ENCODE data around the gene PEX6.
"Not testable (repeated sequence)": the region's sequence is repeated elsewhere in the genome, so short reads cannot be mapped to it uniquely, and the experiment has no call there.

PEX6 gene

GRCh38 chr6:43013843-43014433 is 35.0 kb upstream of the PEX6 start, which contains the start of the genes KLHDC3 and MEA1:
KLHDC3 (plus strand) TSS chr6:43014249; CDS start chr6:43017193, 2,944 bp downstream.
MEA1 (minus strand) TSS chr6:43013946; CDS start chr6:43013813, 133 bp downstream.
- TF ChIP-seq POLR2AphosphoS5 (IDR thresholded peaks at IDR 0.05; ENCODE audit: low read depth, low read length), result no peak
- TF ChIP-seq TAF1 (IDR thresholded peaks at IDR 0.05; ENCODE audit: borderline replicate concordance, low read depth, low read length), result no peak
- no peak for TF ChIP-seq POLR2A (IDR thresholded peaks at IDR 0.05; ENCODE audit: low read depth, low read length)
- DNase-seq (ENCODE audit: insufficient read length), result peak; percentile 96
- peak; percentile 100 for FAIRE-seq

DNA sequence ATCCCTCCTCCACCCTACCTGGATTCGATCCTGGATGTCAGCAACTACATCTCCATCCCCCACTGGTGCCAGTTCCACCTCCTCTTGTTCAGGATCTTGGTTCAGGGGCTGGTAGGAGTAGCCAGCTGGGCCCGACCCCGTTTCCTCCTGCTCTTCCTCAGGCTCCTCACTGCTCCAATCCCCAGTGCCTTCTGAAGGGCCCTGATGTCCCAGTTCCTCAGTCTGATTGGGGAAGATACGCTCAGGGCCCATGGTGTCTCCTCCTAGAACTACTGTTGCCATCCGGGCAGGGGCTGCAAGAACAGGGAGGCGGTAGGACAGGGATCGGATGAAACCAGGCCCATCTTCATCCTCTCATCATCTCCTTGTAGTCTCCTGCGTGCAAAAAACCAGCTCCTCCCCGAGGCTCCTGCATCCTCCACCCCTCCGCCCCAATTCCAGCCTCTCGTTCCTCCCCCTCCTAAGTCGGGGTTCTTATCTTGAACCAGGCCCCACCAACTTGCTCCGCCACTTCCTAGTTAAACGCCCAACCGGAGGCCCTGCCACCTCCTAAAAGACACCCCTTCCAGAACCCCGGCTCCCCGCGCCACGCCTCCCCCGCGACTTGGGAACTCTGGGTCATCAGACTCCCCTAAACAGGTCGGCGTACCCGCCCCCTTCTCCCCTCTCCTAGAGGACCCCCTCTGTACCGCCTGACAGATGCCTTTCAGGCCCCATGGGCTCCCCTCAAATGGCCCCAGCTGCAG is 34.3 kb upstream of the PEX6 start:
- TF ChIP-seq TAF1 (IDR thresholded peaks at IDR 0.05; ENCODE audit: borderline replicate concordance, low read depth, low read length), result no peak
- no peak for TF ChIP-seq POLR2A (IDR thresholded peaks at IDR 0.05; ENCODE audit: low read depth, low read length)
- TF ChIP-seq POLR2AphosphoS5 (IDR thresholded peaks at IDR 0.05; ENCODE audit: low read depth, low read length), result 0 out of 2 replicates have a peak, but pooled peaks have one; percentile 8
- FAIRE-seq, result no peak
- DNase-seq (ENCODE audit: insufficient read length), result no peak

DNA sequence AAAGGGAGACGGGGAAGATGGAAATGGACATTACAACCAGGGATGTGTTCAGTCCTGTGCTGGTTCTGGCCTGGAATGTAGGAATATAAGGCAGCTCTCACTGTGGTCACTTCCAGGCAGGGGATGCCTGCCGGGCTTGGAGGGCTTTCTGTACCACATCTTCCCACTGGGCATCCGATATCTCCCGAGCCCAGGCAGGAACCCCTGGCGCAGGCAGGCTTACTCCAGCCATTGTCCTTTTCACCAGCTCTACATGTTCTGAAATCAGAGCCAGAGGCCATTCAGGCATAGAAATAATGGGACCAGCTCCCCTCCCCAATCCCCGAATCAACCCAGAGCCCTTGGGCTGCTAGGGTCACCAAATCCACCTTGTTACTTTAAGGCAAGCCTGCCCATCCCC is 33.4 kb upstream of the PEX6 start:
- DNase-seq (ENCODE audit: insufficient read length) (no peak), FAIRE-seq (no peak)
- TF ChIP-seq TAF1 (IDR thresholded peaks at IDR 0.05; ENCODE audit: borderline replicate concordance, low read depth, low read length) (no peak), POLR2A (IDR thresholded peaks at IDR 0.05; ENCODE audit: low read depth, low read length) (no peak), POLR2AphosphoS5 (IDR thresholded peaks at IDR 0.05; ENCODE audit: low read depth, low read length) (no peak)

- FAIRE-seq (no peak), DNase-seq (ENCODE audit: insufficient read length) (no peak)
- TF ChIP-seq TAF1 (IDR thresholded peaks at IDR 0.05; ENCODE audit: borderline replicate concordance, low read depth, low read length), result no peak
These were observed 32.2 kb upstream of the PEX6 start for GRCh38 chr6:43011207-43011606.

- DNase-seq (ENCODE audit: insufficient read length) (no peak), FAIRE-seq (no peak)
- TF ChIP-seq POLR2A (IDR thresholded peaks at IDR 0.05; ENCODE audit: low read depth, low read length) (no peak), POLR2AphosphoS5 (IDR thresholded peaks at IDR 0.05; ENCODE audit: low read depth, low read length) (no peak), TAF1 (IDR thresholded peaks at IDR 0.05; ENCODE audit: borderline replicate concordance, low read depth, low read length) (no peak)
These were observed 30.1 kb upstream of the PEX6 start for GRCh38 chr6:43009124-43009523.

- FAIRE-seq (no peak), DNase-seq (ENCODE audit: insufficient read length) (no peak)
- no peak for TF ChIP-seq POLR2AphosphoS5 (IDR thresholded peaks at IDR 0.05; ENCODE audit: low read depth, low read length)
- no peak for TF ChIP-seq TAF1 (IDR thresholded peaks at IDR 0.05; ENCODE audit: borderline replicate concordance, low read depth, low read length)
- no peak for TF ChIP-seq POLR2A (IDR thresholded peaks at IDR 0.05; ENCODE audit: low read depth, low read length)
These were observed 28.1 kb upstream of the PEX6 start for GRCh38 chr6:43007126-43007525.

DNA sequence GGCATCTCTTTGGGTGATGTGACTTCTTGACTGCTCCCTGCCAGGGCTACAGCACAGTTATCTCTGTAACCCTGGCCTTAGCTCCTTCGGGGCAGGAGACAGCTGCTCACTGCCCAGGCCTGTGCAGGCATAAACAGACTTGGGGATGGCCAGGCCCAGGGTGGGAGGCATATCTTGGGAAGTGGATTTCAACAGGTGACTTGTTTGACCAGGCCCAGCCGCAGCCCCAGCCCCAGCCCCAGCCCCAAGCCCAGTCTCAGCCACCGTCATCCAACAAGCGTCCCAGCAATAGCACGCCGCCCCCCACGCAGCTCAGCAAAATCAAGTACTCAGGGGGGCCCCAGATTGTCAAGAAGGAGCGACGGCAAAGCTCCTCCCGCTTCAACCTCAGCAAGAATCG is 27.3 kb upstream of the PEX6 start:
- TF ChIP-seq TAF1 (IDR thresholded peaks at IDR 0.05; ENCODE audit: borderline replicate concordance, low read depth, low read length) (no peak), POLR2AphosphoS5 (IDR thresholded peaks at IDR 0.05; ENCODE audit: low read depth, low read length) (no peak), POLR2A (IDR thresholded peaks at IDR 0.05; ENCODE audit: low read depth, low read length) (no peak)
- FAIRE-seq (no peak), DNase-seq (ENCODE audit: insufficient read length) (no peak)

DNA sequence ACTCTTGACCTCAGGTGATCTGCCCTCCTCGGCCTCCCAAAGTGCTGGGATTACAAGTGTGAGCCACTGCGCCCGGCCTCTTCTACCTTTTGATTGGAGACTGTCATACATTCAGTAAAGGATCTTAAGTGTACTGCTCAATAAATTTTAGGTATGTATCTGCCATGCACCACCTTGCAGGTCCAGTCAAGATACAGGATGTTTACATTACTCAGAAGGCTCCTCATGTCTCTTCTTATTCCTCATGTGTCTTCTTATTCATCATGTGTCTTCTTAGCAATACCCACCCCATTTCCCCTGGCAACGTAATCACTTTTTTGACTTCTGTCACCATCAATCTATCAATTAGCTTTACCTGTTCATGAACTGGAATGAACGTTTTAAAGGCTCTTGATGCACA is 26.9 kb upstream of the PEX6 start:
- DNase-seq (ENCODE audit: insufficient read length), result no peak
- FAIRE-seq, result no peak
- TF ChIP-seq TAF1 (IDR thresholded peaks at IDR 0.05; ENCODE audit: borderline replicate concordance, low read depth, low read length), result no peak
- no peak for TF ChIP-seq POLR2AphosphoS5 (IDR thresholded peaks at IDR 0.05; ENCODE audit: low read depth, low read length)
- no peak for TF ChIP-seq POLR2A (IDR thresholded peaks at IDR 0.05; ENCODE audit: low read depth, low read length)

DNA sequence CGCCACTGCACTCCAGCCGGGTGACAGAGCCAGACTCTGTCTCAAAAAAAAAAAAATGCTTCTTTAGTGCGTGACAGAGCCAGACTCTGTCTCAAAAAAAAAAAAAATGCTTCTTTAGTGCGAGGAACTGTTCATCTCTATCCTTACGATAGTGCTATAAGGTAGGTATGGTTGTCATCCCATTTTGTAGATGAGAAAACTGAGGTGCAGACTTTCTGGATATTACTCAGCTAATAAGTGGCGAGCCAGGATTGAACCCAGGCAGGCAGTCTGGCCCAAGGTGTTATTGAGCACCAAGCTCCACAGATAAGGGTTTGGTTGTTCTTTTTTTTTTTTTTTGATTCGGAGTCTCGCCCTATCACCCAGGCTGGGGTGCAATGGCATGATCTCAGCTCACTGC is 22.9 kb upstream of the PEX6 start:
- TF ChIP-seq TAF1 (IDR thresholded peaks at IDR 0.05; ENCODE audit: borderline replicate concordance, low read depth, low read length), result no peak
- no peak for TF ChIP-seq POLR2AphosphoS5 (IDR thresholded peaks at IDR 0.05; ENCODE audit: low read depth, low read length)
- no peak for TF ChIP-seq POLR2A (IDR thresholded peaks at IDR 0.05; ENCODE audit: low read depth, low read length)
- DNase-seq (ENCODE audit: insufficient read length) (no peak), FAIRE-seq (no peak)

- not testable (repeated sequence) for FAIRE-seq; DNase-seq (ENCODE audit: insufficient read length)
These were observed 19.2 kb upstream of the PEX6 start for GRCh38 chr6:42998205-42998604.

- FAIRE-seq, result no peak
- DNase-seq (ENCODE audit: insufficient read length), result no peak
- TF ChIP-seq TAF1 (IDR thresholded peaks at IDR 0.05; ENCODE audit: borderline replicate concordance, low read depth, low read length) (no peak), POLR2A (IDR thresholded peaks at IDR 0.05; ENCODE audit: low read depth, low read length) (no peak), POLR2AphosphoS5 (IDR thresholded peaks at IDR 0.05; ENCODE audit: low read depth, low read length) (no peak)
These were observed 17.5 kb upstream of the PEX6 start for GRCh38 chr6:42996513-42996912.

GRCh38 chr6:42993445-42993844 is 14.5 kb upstream of the PEX6 start:
- DNase-seq (ENCODE audit: insufficient read length) (no peak), FAIRE-seq (no peak)
- TF ChIP-seq POLR2A (IDR thresholded peaks at IDR 0.05; ENCODE audit: low read depth, low read length) (no peak), POLR2AphosphoS5 (IDR thresholded peaks at IDR 0.05; ENCODE audit: low read depth, low read length) (no peak), TAF1 (IDR thresholded peaks at IDR 0.05; ENCODE audit: borderline replicate concordance, low read depth, low read length) (no peak)

Data from GM12892 (cell line).